HepG2 (cell line): ENCODE results near the gene RCE1. TPM values are rescaled to one million over a fixed set of nuclear protein-coding genes. Genes with fewer than 3 reads are reported as not detected.

Source experiments
- EZH2 ChIP-seq: conservative IDR thresholded peaks from 2 replicates; pipeline ENCODE4 v1.6.1; 2012; ENCODE audit warnings: mild to moderate bottlenecking, low read depth, low read length, moderate library complexity
- GABPA ChIP-seq, 2 experiments: IDR thresholded peaks; 2 replicates each; pipeline ENCODE4 v1.6.1; 2011 to 2016; ENCODE audit warnings: low read depth in 2 of 2, low read length in 1 of 2, missing biosample characterization in 1 of 2, missing genetic modification characterization in 1 of 2
- HDAC6 ChIP-seq: fragments of 200-600 bp; sonication (generic); IDR thresholded peaks from 2 replicates; pipeline ENCODE4 v1.7.0; 2017; ENCODE audit warnings: mild to moderate bottlenecking, antibody characterized with exemption, low read length, low read depth
- HOXA9 ChIP-seq: sonication (generic); formaldehyde crosslinking; IDR thresholded peaks from 2 replicates; pipeline ENCODE4 v1.8.1; 2022; ENCODE audit warnings: missing genetic modification reagents, mild to moderate bottlenecking, moderate library complexity, borderline replicate concordance
- KDM1A ChIP-seq: IDR thresholded peaks from 2 replicates; pipeline ENCODE4 v1.6.1; 2016; ENCODE audit warnings: missing compliant biosample characterization
- NFKB2 ChIP-seq: sonication (generic); formaldehyde crosslinking; IDR thresholded peaks from 2 replicates; pipeline ENCODE4 v1.4.0; 2020; ENCODE audit warnings: missing genetic modification reagents, borderline replicate concordance
- SIN3A ChIP-seq: IDR thresholded peaks from 2 replicates; pipeline ENCODE4 v1.6.1; 2011; ENCODE audit warnings: low read depth, mild to moderate bottlenecking, control low read depth, low read length, borderline replicate concordance
- STAT5B ChIP-seq: sonication (generic); formaldehyde crosslinking; IDR thresholded peaks from 2 replicates; pipeline ENCODE4 v1.4.0; 2020; ENCODE audit warnings: missing genetic modification reagents
- TAF1 ChIP-seq: sonication (generic); formaldehyde crosslinking; IDR thresholded peaks from 2 replicates; pipeline ENCODE4 v1.4.0; 2020; ENCODE audit warnings: missing genetic modification reagents
- TARDBP ChIP-seq: sonication (generic); formaldehyde crosslinking; IDR thresholded peaks from 2 replicates; pipeline ENCODE4 v1.8.0; 2022; ENCODE audit warnings: mild to moderate bottlenecking, missing genetic modification reagents
- TP53 ChIP-seq: sonication (generic); formaldehyde crosslinking; conservative IDR thresholded peaks from 2 replicates; pipeline ENCODE4 v1.4.0; 2020; ENCODE audit warnings: missing genetic modification reagents
- polyA plus RNA-seq, 8 experiments: library from polyadenylated mRNA; depleted of rRNA in 3 of 8; stranded (reverse) in 7 of 8; unstranded in 1 of 8; fragments of >200 nt; fragmentation: Illumina TruSeq in 4 of 8; extraction: Trizol in 4 of 8; gene quantifications; 2 replicates each; pipeline versions ENCODE4 v1.2.1 to v1.2.3, GENCODE V29; 2011 to 2016; ENCODE audit warnings: low read depth in 4 of 8, missing spikeins in 1 of 8, mixed read lengths in 1 of 8; ENCODE audit not compliant: insufficient read depth in 1 of 8
- total RNA-seq, 5 experiments: library from RNA; depleted of rRNA; stranded (reverse); fragments of >200 nt; fragmentation: Illumina TruSeq; extraction: Trizol; gene quantifications; 2 replicates each; pipeline ENCODE4 v1.2.3, GENCODE V29; 2016; ENCODE audit warnings: low read depth in 1 of 5
- TF ChIP-seq, protein P1 (sequence below): IDR thresholded peaks from 2 replicates; pipeline ENCODE4 v1.6.1; 2012; ENCODE audit warnings: low read length, improper control_type of control experiment
- TF ChIP-seq, protein P2 (sequence below): sonication (generic); formaldehyde crosslinking; IDR thresholded peaks from 2 replicates; pipeline ENCODE4 v1.4.0; 2020; ENCODE audit warnings: mild to moderate bottlenecking, missing genetic modification reagents
- TF ChIP-seq, protein P3 (sequence below): sonication (generic); formaldehyde crosslinking; conservative IDR thresholded peaks from 2 replicates; pipeline ENCODE4 v1.4.0; 2020; ENCODE audit warnings: missing genetic modification reagents
- TF ChIP-seq, protein P4 (sequence below): sonication (generic); formaldehyde crosslinking; IDR thresholded peaks from 2 replicates; pipeline ENCODE4 v1.4.0; 2020; ENCODE audit warnings: missing genetic modification reagents, low read depth, mild to moderate bottlenecking, borderline replicate concordance

Gene RCE1
- total and polyA plus RNA-seq, 2 of the 13 experiments (the other 11 are each of a cell fraction or from before 2014, with no cell fraction given) = 22.2 to 22.4 TPM

DNA sequence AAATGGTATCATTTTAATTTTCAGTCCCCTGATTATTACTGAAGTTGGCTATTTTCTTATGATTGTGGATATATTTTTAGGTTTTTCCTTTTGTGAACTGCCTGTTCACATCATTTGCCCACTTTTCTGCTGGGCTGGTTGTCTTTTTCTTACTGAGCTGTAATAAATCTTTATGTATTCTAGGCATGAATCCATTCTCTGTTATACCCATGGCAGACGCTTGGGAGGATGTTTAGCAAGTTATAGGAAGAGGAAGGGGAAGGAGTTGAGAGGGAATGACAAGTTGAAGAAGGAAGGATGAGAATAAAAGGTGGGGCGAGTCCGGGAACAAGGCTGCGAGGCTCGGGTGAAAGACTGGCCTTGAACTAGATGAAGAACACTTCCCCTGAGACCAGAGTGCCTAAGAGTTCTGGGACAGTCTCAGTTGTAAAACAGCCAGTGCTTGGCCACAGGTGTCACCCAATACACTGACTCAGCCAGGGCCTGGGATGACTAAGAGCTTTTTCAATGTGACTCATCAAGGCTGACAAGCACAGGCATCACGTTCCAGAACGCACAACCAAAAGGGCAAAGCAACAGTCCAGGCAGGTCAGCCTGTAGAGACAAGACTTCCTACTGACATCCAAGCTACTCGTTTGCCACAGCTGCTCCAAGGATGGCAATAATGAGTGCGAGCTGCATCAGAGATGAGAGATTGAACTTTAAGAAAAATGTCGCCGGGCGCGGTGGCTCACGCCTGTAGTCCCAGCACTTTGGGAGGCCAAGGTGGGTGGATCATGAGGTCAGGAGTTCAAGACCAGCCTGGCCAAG lies 48.8 kb downstream of the RCE1 start (continued):
- TF ChIP-seq, protein P1, sequence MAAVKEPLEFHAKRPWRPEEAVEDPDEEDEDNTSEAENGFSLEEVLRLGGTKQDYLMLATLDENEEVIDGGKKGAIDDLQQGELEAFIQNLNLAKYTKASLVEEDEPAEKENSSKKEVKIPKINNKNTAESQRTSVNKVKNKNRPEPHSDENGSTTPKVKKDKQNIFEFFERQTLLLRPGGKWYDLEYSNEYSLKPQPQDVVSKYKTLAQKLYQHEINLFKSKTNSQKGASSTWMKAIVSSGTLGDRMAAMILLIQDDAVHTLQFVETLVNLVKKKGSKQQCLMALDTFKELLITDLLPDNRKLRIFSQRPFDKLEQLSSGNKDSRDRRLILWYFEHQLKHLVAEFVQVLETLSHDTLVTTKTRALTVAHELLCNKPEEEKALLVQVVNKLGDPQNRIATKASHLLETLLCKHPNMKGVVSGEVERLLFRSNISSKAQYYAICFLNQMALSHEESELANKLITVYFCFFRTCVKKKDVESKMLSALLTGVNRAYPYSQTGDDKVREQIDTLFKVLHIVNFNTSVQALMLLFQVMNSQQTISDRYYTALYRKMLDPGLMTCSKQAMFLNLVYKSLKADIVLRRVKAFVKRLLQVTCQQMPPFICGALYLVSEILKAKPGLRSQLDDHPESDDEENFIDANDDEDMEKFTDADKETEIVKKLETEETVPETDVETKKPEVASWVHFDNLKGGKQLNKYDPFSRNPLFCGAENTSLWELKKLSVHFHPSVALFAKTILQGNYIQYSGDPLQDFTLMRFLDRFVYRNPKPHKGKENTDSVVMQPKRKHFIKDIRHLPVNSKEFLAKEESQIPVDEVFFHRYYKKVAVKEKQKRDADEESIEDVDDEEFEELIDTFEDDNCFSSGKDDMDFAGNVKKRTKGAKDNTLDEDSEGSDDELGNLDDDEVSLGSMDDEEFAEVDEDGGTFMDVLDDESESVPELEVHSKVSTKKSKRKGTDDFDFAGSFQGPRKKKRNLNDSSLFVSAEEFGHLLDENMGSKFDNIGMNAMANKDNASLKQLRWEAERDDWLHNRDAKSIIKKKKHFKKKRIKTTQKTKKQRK = no peak
- TF ChIP-seq GABPA (IDR thresholded peaks at IDR 0.05; ENCODE audit: low read depth, low read length) (no peak), GABPA (CRISPR knock-in tag; IDR thresholded peaks at IDR 0.05; ENCODE audit: low read depth) (no peak), TARDBP (CRISPR knock-in tag) (peak; percentile 72; the same call in 1 of the 2 replicates), HDAC6 (no peak), TP53 (CRISPR knock-in tag) (no peak), NFKB2 (no peak), SIN3A (0 out of 2 replicates have a peak, but pooled peaks have one; percentile 43), EZH2 (no peak), HOXA9 (no peak), STAT5B (CRISPR knock-in tag) (no peak), TAF1 (CRISPR knock-in tag) (no peak), KDM1A (CRISPR knock-in tag) (no peak)
- TF ChIP-seq, protein P2, sequence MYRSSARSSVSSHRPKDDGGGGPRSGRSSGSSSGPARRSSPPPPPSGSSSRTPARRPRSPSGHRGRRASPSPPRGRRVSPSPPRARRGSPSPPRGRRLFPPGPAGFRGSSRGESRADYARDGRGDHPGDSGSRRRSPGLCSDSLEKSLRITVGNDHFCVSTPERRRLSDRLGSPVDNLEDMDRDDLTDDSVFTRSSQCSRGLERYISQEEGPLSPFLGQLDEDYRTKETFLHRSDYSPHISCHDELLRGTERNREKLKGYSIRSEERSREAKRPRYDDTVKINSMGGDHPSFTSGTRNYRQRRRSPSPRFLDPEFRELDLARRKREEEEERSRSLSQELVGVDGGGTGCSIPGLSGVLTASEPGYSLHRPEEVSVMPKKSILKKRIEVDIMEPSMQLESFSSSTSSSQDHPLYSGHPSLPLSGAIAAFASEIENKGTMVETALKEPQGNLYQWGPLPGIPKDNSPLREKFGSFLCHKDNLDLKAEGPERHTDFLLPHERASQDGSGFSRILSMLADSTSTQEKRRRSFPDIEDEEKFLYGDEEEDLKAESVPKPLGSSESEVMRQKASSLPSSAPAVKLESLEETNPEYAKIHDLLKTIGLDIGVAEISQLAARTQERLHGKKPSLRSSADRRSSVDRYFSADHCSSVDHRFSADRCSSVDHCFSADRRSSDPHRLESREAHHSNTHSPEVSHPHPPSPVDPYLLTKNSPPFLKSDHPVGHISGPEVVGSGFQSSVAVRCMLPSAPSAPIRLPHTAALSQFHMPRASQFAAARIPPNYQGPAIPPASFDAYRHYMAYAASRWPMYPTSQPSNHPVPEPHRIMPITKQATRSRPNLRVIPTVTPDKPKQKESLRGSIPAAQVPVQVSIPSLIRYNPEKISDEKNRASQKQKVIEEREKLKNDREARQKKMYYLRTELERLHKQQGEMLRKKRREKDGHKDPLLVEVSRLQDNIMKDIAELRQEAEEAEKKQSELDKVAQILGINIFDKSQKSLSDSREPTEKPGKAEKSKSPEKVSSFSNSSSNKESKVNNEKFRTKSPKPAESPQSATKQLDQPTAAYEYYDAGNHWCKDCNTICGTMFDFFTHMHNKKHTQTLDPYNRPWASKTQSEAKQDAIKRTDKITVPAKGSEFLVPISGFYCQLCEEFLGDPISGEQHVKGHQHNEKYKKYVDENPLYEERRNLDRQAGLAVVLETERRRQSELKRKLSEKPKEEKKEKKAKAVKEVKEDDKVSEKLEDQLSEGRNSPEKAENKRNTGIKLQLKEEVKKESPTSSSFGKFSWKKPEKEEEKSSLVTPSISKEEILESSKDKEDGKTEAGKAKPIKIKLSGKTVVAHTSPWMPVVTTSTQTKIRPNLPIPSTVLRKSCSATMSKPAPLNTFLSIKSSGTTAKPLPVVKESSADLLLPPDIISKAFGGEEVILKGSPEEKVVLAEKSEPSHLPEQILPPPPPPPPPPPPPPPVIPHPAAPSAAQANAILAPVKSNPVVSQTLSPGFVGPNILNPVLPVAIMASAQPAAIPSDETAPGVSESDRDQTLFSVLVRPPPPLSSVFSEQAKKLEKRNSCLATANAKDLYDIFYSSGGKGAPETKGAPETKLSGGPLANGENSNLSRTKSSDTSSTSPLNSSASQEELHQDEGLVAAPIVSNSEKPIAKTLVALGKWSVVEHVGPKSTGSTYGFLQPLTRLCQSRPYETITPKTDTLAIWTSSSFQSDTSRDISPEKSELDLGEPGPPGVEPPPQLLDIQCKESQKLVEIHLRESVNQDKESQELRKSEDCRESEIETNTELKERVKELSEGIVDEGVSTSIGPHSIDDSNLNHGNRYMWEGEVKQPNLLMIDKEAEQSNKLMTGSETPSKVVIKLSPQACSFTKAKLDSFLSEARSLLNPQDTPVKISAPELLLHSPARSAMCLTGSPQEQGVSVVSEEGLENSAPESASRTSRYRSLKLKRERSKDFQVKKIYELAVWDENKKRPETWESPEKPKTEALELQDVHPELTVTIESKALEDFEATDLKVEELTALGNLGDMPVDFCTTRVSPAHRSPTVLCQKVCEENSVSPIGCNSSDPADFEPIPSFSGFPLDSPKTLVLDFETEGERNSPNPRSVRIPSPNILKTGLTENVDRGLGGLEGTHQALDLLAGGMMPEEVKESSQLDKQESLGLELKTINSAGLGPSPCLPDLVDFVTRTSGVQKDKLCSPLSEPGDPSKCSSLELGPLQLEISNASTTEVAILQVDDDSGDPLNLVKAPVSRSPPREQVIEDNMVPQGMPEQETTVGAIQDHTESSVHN = no peak
- TF ChIP-seq, protein P3, sequence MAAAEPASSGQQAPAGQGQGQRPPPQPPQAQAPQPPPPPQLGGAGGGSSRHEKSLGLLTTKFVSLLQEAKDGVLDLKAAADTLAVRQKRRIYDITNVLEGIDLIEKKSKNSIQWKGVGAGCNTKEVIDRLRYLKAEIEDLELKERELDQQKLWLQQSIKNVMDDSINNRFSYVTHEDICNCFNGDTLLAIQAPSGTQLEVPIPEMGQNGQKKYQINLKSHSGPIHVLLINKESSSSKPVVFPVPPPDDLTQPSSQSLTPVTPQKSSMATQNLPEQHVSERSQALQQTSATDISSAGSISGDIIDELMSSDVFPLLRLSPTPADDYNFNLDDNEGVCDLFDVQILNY (CRISPR knock-in tag) = no peak
- TF ChIP-seq, protein P4, sequence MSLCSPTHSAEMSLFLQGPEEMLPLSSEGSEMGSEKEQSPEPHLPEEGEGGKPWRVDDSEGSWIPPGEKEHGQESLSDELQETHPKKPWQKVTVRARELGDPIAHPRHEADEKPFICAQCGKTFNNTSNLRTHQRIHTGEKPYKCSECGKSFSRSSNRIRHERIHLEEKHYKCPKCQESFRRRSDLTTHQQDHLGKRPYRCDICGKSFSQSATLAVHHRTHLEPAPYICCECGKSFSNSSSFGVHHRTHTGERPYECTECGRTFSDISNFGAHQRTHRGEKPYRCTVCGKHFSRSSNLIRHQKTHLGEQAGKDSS (CRISPR knock-in tag) = no peak
